HG02943 (cell line): ENCODE measurements around the gene RARA.
A peak's percentile ranks its signal among the peaks of the same experiment; 100 is the strongest.

Experiments used
- ATAC-seq: cut with Tn5 transposase; IDR thresholded peaks from one replicate; pipeline ENCODE4 v1.9.1; 2021; ENCODE audit warnings: mild to moderate bottlenecking, low read depth, moderate library complexity; ENCODE audit not compliant: unreplicated experiment

RARA gene

DNA sequence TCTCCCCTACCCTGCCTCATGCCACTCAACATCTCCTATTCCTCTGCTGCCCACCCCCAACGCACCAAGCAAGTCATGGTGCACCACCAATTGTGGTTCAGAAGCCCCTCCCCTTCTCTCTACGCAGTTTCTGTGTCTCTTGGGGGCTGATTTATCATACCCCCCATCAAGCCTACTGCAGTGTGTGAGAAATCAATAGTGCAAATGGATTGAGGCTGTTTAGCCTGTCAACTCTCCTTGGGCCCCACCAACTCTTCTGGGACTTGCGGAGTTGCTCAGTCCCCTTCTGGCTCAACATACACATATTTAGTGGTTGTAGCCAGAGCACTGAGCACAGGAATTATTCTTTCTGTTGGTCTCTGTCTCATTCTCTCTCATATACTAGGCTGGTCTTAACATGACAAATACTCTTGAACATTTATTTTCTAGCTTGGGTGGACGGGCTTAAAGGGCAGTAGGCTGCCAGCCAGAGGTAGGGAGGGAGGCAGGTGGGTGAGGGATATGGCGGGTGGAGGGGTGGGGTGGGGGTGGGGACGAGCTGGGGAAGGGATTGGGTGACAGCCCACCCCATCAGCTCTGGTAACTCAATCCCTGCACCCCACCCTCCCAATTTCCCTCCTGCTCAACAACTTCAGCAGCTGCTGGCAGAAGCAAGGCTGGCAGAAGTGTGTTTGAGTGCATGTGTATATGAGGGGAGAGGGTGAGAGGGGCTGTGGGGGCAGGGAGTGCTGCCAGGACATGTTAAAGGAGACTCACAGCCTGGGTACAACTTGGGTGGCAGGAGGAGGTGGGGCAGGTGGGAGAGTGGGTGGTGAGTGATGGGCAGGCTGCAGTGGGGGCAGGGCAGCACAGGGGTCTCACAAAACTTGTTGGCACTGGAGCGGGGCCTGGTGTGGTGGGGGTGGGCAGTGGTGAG, 4.9 kb downstream of the RARA start:
- ATAC-seq: no peak

DNA sequence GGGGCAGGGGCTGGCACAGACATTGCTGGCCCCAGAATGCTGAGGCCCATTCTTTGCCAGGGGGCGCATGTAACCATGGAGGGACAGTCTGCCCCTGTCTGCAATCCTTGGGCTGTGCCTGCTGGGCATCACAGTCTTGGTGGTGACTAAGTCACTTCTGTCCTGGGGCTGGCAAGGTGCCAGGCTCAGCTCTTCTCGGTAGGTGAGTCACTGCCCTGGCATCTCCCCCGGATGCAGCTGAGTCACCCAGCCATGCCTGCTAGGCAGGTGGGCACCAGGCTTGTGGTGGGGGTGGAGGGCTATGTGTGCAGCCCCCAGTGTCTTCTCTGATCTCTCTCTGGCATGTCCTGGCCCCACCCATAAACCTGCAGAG, 5.6 kb downstream of the RARA start:
- ATAC-seq: no peak

DNA sequence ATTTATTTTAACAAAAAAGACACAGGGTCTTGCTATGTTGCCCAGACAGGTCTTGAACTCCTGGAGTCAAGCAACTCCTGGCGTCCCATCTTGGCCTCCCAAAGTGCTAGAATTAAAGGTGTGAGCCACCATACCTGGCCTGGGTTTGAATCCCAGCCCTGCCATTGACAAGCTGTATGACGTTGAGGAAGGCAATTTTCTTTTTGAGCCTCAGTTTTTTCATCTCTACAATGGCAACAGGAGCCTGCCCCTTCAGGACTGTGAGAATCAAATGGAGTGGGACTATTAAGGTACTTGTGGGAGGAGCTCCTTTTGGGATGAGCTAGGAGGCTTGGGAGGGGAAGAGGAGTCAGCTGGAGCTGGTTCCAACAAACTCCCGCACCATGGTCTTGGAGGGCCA, 6.2 kb downstream of the RARA start:
- ATAC-seq: no peak

DNA sequence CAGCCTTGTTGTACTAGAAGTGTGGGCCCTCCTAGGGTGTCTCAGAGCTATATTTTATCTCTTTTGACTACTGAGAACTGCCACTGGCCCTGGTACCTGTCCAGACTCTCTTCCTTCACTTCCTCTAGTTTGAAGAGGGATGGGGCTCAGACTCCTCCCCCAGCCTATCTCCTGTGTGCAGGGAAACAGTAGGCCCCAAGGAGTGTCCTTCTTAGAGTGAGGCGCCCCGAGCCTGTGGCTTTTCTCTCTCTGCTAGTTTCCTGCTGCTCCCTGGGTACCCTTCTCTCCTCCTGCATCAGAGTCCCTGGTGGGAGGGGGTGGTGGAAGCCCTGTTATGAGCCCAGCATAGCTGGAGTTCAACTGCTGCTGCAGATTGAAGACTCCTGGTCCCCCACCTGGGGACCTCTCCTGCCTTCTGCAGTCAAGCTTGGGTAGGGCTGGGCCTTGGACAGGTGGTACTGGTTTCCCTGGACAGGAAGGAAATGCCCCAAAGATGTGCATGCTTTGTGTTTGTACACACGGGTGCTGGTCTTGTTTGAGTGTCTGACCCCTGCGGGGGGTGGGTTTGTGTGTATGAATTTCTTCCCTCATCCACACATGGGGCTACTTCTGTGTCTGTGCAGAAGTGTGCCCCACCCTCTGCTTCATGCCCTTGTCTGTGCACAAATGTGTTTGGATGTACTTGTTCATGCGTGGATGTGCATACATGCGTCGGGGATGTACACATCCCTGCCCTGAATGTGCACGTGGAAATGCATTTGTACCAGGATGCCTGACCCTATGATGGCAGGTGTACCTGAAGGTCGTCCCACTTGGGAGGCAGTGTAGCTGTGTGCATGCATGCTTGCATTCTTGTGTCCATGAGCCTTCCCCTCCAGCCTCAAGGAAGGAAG, 6.9 kb downstream of the RARA start:
- ATAC-seq: no peak

DNA sequence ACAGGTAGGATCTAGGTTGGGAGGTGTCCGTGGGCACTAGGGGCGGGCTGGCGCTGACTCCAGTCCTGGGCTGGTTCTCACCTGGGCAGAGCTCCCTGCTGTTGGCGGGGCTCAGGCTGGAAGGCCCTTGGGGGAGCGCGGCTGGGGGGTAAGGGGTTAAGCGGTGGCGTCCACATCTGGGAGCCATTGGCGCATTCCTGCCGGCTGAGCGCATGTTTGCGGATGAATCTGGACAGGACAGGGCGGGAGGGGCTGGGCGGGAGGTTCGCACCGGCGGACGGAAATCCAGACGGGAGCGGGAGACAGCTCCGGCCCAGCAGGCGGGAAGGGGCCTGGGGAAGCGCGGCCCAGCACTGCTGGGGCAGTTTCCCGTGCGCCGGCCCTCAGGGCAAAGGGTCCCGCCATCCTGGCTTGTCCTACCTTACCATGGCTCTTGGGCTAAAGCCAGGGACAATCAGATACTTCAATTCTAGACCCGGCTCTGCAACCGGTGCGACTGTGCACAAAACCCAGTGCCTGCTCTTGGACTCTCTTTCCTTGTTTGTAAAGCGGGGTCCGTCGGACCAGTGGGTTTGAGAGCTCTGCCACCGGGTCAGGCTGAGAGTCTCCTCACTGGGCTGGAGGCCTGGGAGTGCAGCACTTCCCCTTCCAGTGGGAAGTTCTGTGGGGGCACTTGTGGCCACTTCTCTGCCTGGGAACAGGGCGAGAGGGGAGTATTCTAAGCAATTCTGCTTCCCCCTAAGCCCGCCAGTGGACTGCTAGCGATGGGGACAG, 7.8 kb downstream of the RARA start:
- no peak for ATAC-seq

DNA sequence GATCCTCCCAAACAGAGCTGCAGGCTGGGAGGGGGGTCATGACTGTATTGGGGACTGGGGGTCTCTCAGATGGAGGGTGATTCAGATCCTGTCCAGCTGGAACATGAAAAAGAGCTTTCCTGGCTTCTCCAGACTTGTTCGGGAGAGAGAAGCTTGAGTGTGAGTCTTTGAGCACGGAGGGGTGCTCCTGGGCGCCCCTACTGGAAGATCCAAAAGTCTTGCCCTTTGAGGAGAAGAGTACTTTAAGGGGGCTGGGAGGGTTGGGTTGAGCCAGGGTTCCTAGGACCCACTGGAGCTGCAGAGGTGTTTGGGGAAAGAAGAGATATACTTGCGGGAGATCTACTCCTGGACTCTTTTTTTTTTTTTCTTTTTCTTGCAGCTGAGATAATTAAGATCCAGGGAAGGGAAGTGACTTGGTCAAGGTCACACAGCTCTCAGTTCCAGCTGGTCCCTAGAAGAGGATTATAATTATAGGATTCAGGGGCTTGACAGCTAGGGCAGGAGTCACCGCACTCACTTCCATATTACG, 8.4 kb downstream of the RARA start:
- ATAC-seq: no peak

DNA sequence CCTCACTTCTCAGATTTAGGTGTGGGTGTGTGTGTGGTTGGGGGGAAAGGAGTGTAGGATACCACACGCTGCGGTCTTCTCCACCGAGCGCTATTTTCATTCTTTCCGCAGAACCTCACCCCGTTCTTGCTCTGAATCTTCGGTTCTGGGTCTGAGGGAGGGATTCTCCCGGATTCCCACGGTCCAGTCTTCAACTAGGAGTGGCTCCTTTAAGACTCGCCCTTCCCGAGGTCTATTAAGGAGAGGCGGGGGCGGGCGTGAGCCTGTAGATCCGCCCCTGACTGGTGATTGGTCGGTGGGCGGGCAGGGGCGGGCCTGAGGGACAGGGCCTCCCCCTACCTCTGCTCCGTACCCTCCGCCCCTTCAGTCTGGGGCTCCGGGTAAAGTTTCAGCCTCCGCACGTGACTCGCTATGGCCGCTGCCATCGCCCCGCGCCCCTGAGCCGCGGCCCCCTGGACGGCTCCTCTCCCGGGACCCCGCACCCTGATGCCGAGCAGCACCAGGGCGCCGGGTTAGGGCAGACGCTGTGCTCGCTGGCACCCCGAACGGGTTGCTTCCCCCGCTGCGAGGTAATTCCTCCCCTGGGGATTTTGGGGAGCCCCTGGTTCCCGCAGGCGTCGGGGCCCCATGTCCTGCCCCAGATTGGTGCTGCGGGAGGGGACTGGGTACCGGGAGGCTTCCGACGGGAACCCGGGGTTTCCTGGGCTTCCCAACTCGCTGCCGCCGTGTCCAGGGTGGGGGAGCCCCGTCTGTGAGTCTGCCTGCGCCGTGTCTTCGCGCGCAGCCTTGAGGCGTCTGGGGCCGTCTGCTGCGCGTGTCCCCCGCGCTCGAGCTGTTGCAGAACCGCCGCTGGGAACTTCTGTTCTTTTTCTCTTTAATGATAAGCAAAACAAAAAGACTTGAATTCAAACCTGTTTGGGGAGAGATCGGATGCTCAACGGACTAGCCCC, 9.2 kb downstream of the RARA start:
- ATAC-seq: peak; percentile 51

DNA sequence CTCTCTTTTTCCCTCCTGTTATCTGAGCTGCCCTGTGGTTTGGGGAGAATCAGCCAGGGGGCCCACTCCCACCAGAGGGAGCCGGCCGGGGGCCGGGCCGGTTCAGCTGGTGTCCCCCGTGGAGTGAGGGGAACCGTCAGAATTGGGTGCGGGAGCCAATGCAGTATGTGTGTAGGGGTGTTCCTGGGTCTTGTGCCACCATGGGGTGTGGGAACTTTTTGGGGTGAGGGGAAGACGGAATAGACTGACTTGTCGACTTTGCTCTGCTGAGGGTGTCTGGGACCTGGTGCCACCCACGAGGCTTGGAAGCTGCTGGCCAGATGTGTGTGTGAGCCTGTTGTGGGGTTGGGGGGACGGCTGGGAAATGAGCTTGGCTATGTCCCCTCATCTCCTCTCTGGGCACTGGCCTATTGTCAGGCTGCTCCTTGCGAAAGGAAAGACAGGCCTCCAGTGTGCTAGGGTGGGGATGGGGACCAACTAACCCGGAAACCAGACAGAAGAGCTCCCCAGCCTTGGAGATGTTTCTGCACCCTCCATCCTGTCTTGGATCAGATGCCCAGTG, 9.9 kb downstream of the RARA start:
- ATAC-seq: no peak

DNA sequence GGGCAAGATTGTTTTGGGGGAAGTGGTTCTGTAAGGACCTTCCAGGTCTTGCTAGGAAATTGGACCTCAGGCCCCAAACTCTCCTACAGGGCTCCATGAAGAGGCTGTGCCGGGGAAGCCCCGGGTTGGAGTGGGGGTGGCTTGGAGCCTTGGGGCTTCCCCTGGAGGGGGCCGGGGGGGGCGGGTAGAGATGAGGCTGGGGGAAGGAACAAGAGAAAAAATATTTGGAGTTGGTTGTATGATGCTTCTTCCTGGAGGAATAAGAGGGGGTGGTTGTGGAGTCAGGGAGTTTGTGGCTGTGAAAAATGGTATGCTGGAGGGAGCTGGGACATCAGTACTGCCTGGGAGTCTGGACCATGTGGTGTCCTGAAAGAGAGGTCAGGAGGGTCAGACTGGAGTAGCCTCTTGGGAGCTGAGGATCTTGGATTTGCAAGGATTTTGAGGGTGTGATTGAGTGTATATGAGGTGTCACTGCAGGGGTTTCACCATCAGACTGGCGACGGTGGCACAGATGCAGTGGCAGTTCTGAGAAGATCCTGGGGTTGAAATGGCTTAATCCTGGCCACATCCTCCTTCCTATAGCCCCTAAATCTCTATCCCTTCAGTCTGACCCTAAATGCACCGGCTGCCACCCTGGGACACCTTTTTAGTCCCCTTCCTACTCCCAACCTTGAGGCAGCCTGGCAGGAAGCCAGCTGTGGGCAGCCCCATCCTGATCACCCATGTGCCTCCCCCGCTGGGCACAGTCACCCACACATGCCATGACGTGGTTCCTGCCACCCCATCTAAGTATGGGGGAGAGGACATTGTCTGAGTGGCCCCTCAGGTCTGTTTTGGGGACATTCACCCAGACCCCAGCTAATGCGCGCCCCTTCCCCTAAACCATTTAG, 10.9 kb downstream of the RARA start:
- ATAC-seq: no peak

DNA sequence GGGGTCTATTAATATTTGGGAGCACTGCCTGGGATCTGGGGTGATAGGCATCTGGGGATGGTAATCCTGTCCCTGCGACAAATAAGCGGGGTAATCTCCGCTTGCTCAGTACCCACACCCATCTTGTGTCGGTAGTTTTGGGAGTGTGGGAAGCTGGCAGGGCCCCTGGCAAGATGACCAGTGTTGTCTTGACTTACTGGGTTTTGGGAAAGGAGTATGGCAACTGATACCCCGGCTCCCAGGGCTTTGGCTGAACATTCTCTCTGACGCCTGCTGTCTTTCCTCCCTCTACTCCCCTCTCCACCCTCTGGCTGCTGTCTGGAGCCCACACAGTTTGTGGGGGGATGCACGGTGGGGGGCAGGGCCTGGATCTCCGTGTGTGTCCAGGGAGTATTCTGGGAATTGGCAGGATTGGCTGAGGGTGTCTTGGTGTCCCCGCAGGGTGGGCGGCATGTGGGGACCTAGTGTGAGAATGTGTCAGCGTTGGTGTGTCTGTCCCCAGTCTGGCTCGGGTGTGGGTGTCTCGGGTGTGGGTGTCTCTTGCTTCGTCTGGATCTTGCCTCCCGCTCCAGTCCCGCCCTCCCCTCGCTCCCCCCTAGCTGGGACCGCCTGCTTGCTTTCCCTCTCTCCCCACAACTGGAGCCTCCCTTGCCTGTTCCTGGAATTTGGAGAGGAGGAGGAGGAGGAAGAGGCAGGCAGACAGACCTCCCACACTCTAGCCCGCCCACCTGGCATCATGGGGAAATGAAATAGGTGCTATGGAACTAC, 12.0 kb downstream of the RARA start:
- ATAC-seq: no peak

DNA sequence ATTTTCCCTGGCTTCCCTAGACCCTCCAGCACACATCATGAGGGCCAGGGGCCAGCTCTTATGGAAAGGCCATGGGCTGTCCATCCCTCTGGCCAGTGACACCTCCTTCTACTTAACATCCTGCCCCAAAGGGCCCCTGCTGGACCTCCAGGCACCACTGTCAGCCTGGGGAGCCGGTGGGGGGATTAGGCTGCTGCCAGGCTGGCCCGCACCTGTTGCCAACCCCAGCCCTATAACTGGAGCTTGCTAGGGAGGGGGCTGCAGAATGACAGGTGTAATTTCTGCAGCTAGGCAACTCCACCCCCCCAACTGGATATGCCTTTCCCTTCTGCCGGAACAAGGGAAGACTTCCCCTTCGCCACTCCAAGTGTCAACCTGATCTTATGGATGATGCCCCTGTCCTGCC, 12.5 kb downstream of the RARA start:
- ATAC-seq: no peak

DNA sequence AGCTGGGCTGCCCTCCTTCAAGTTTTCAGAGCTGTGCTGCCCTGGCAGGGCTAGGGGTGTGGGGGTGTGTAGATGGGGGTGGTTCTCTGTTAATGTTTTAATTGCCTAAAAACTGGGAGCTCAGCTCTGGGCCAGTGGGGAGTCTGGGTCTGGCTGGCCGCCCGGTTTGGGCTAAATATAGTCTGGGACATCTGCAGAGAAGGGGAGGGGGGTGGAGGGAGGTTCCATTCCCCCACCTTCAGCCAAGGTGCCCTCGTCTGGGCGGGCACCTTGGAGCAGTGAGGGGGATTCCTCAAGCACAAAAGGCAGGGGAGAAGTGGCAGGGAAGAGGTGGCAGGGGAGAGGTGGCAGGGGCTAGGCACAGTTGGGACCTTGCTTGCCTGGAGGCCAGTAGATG, 13.0 kb downstream of the RARA start:
- no peak for ATAC-seq

DNA sequence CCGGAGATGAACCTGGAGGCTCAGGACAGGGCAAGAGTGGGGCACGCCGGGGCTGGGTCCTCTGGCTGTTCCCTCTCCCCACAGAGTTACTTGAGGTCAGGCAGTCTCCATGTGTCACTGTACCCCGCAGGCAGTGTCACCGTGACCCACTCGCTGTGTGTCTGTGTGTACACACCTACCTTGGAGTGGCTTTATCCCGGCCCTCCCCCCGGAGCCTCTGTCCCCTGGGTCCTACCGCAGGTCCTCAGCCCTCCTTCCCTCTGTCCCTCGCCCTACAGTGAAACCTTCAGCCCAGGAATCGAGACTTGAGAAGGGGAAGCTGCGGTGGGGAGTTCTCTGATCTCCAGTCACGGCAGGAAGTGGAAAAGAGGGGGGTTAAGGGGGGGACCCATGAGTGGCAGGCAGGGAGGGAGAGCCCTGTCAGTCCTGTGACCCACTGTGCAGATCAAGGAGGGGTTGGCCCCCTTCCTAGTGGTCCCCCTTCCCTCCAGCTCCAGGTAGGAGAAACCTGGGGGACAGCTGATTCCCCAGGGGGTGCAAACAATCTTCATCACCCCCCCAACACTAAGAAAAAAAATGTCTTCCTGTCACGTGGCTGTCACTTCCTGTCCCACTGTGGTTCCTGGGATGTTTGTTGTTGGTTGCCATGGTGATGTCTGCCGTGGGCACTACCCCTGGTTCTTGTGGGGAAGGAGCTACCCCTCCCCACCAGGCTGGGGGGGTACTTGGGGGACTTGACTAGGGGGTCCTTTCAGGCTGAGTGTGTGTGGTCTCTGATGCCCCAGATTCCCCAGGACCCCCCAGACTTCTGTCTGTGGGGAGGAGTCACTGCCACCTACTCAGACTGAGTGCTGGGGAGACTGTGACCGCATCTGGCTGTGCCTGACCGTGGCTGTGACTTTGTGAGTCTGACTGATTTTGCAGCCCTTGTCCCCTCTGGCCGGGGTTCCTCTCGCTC, 13.7 kb downstream of the RARA start:
- no peak for ATAC-seq

DNA sequence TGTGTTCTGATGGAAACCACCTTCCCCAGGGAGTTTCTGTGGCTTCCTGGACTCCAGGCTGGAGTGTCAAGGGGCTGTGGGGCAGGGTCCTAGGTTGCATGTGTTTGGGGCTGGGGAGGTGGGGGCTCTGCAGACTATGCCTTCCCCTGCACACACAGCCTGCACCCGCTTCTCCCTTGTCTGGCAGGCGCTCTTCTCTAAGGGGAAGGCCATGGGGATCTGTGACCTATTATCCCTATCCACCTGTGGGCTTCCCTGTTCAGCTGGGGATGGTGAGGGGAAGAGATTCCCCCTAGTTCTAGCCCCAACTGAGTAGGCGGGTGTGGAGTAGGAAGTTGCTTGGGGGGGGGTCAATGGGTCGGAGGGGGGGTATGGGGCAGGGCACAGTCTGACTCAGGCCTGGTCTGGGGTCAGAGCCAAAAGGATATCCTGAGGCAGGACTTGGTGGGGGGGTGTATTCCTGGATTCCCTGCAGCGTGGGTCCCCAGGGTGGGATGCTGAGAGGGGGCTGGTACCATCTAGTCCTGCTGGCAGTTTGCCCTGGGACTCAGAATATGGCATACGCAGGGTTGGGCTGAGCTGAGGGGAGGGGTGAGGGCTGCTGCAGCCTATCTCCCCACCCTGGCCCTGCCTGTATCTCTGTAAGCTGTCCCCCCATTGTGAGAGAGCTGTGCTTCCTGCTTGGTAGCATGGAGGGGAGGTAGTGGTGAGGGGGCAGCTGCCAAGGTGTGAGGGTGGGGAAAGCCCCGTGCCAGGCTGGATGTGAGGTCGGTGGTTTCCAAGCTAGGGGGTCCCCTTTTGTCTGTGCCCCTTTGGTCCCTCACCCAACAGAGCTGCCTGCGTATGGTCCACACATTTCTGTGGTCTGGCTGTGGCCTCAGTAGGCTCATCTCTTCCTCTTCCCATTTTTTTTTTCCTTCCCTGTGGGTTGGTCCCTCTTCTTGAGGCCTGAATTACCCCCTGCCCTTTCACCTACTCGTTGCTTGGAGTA, 14.7 kb downstream of the RARA start:
- no peak for ATAC-seq
